HepG2 (cell line): ENCODE measurements around the gene ADAT3. TPM values are rescaled to one million over a fixed set of nuclear protein-coding genes. Genes with fewer than 3 reads are reported as not detected.
A peak's percentile ranks its signal among the peaks of the same experiment; 100 is the strongest.

ENCODE experiments used
- CHCHD3 ChIP-seq: sonication (generic); formaldehyde crosslinking; IDR thresholded peaks from 2 replicates; pipeline ENCODE4 v1.8.0; 2022; ENCODE audit warnings: mild to moderate bottlenecking, missing genetic modification reagents, moderate library complexity
- DR1 ChIP-seq: sonication (generic); formaldehyde crosslinking; IDR thresholded peaks from 2 replicates; pipeline ENCODE4 v1.8.0; 2021; ENCODE audit warnings: mild to moderate bottlenecking, missing genetic modification reagents, inconsistent platforms
- ELF4 ChIP-seq: sonication (generic); formaldehyde crosslinking; IDR thresholded peaks from 2 replicates; pipeline ENCODE4 v1.5.0; 2020; ENCODE audit warnings: missing genetic modification reagents, mild to moderate bottlenecking, moderate library complexity, borderline replicate concordance
- FIP1L1 ChIP-seq: fragments of 200-400 bp; formaldehyde crosslinking; IDR thresholded peaks from 2 replicates; pipeline ENCODE4 v1.6.1; 2018; ENCODE audit warnings: low read depth, mild to moderate bottlenecking, low read length, moderate library complexity, borderline replicate concordance; ENCODE audit not compliant: insufficient read depth
- FOXO4 ChIP-seq: sonication (generic); formaldehyde crosslinking; conservative IDR thresholded peaks from 2 replicates; pipeline ENCODE4 v1.8.1; 2023; ENCODE audit warnings: missing genetic modification reagents
- HDAC2 ChIP-seq: sonication (generic); formaldehyde crosslinking; IDR thresholded peaks from 2 replicates; pipeline ENCODE4 v1.4.0; 2020; ENCODE audit warnings: missing genetic modification reagents
- KLF15 ChIP-seq: sonication (generic); formaldehyde crosslinking; IDR thresholded peaks from 2 replicates; pipeline ENCODE4 v1.8.1; 2023; ENCODE audit warnings: borderline replicate concordance, mild to moderate bottlenecking, inconsistent platforms, missing genetic modification reagents, mixed read lengths
- NCOA2 ChIP-seq: sonication (generic); formaldehyde crosslinking; IDR thresholded peaks from 2 replicates; pipeline ENCODE4 v1.8.0; 2022; ENCODE audit warnings: inconsistent platforms
- PLRG1 ChIP-seq: fragments of 450-650 bp; conservative IDR thresholded peaks from 2 replicates; pipeline ENCODE4 v1.6.1; 2016
- POLR2A ChIP-seq, 2 experiments: IDR thresholded peaks; 2 replicates each; pipeline ENCODE4 v1.6.1; 2011; ENCODE audit warnings: low read depth in 2 of 2, low read length in 2 of 2, mild to moderate bottlenecking in 1 of 2, moderate library complexity in 1 of 2; ENCODE audit not compliant: insufficient read depth in 1 of 2
- SMARCE1 ChIP-seq: fragments of 450-650 bp; IDR thresholded peaks from 2 replicates; pipeline ENCODE4 v1.6.1; 2017; ENCODE audit warnings: borderline replicate concordance
- WIZ ChIP-seq: sonication (generic); formaldehyde crosslinking; IDR thresholded peaks from 2 replicates; pipeline ENCODE4 v1.5.1; 2020; ENCODE audit warnings: mild to moderate bottlenecking, missing genetic modification reagents
- ZNF337 ChIP-seq: sonication (generic); formaldehyde crosslinking; IDR thresholded peaks from 2 replicates; pipeline ENCODE4 v1.5.1; 2020; ENCODE audit warnings: missing genetic modification reagents, low read depth, mild to moderate bottlenecking, borderline replicate concordance
- ZNF34 ChIP-seq: sonication (generic); formaldehyde crosslinking; IDR thresholded peaks from 2 replicates; pipeline ENCODE4 v1.4.0; 2020; ENCODE audit warnings: mild to moderate bottlenecking, missing genetic modification reagents, borderline replicate concordance
- ZNF431 ChIP-seq: sonication (generic); formaldehyde crosslinking; IDR thresholded peaks from 2 replicates; pipeline ENCODE4 v1.9.0; 2022; ENCODE audit warnings: missing genetic modification reagents, low read depth, mild to moderate bottlenecking, borderline replicate concordance
- ZNF547 ChIP-seq: sonication (generic); formaldehyde crosslinking; IDR thresholded peaks from 2 replicates; pipeline ENCODE4 v1.5.1; 2020; ENCODE audit warnings: mild to moderate bottlenecking, missing genetic modification reagents
- ZNF614 ChIP-seq: IDR thresholded peaks from 2 replicates; pipeline ENCODE4 v1.6.1; 2018; ENCODE audit warnings: missing biosample characterization, missing genetic modification reagents, inconsistent platforms, borderline replicate concordance
- ZNF878 ChIP-seq: sonication (generic); formaldehyde crosslinking; IDR thresholded peaks from 2 replicates; pipeline ENCODE4 v1.8.1; 2023; ENCODE audit warnings: mild to moderate bottlenecking, missing genetic modification reagents, moderate library complexity
- polyA plus RNA-seq, 8 experiments: library from polyadenylated mRNA; depleted of rRNA in 3 of 8; stranded (reverse) in 7 of 8; unstranded in 1 of 8; fragments of >200 nt; fragmentation: Illumina TruSeq in 4 of 8; extraction: Trizol in 4 of 8; gene quantifications; 2 replicates each; pipeline versions ENCODE4 v1.2.1 to v1.2.3, GENCODE V29; 2011 to 2016; ENCODE audit warnings: low read depth in 4 of 8, missing spikeins in 1 of 8, mixed read lengths in 1 of 8; ENCODE audit not compliant: insufficient read depth in 1 of 8
- total RNA-seq, 5 experiments: library from RNA; depleted of rRNA; stranded (reverse); fragments of >200 nt; fragmentation: Illumina TruSeq; extraction: Trizol; gene quantifications; 2 replicates each; pipeline ENCODE4 v1.2.3, GENCODE V29; 2016; ENCODE audit warnings: low read depth in 1 of 5
- TF ChIP-seq, protein P1 (sequence below): sonication (generic); formaldehyde crosslinking; IDR thresholded peaks from 2 replicates; pipeline ENCODE4 v1.8.0; 2022; ENCODE audit warnings: mild to moderate bottlenecking, missing genetic modification reagents, moderate library complexity
- TF ChIP-seq, protein P2 (sequence below): sonication (generic); formaldehyde crosslinking; IDR thresholded peaks from 2 replicates; pipeline ENCODE4 v1.4.0; 2020; ENCODE audit warnings: low read depth, mild to moderate bottlenecking, missing genetic modification reagents
- TF ChIP-seq, protein P3 (sequence below): sonication (generic); formaldehyde crosslinking; IDR thresholded peaks from 2 replicates; pipeline ENCODE4 v1.8.1; 2023; ENCODE audit warnings: mild to moderate bottlenecking, missing genetic modification reagents
- TF ChIP-seq, protein P4 (sequence below): sonication (generic); formaldehyde crosslinking; IDR thresholded peaks from 2 replicates; pipeline ENCODE4 v1.4.0; 2020; ENCODE audit warnings: missing genetic modification reagents, borderline replicate concordance

The ADAT3 gene
- total and polyA plus RNA-seq, 2 of the 13 experiments (the other 11 are each of a cell fraction or from before 2014, with no cell fraction given): 0.95 to 3.5 TPM

DNA sequence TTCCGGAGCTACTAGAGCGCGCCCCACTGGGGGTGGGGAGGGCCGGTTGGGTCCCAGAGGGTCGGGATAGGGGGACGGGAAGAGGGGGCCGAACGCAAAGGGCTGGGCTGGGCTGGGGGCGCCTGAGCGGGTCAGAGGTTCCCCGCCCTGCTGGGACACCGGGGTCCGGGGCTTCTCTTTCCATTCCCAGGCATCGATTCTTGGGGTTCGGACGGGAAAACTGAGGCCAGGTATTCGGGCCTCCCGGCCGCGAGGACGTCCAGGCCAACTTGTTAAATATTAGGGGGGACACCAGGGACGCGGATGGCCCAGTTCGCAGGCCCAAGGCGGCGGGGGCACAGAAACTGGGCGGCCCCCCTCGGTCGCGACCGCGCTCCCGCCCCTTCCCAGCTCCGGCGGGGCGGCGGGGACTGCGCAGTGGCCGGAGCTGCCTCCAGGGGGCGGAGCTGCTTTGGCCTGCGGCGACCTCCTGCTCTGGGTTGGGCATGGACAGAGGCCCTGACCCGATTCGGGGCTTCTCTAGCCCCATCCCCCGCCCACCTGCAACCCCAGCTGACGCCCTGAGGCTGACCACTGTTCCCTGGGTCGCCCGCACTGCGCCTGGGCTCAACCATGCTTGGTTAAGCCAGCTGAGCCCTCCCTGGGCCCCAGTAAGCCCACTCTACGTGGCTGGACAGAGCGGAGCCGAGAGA, 40.6 kb upstream of the ADAT3 start (continued):
- TF ChIP-seq, protein P1, sequence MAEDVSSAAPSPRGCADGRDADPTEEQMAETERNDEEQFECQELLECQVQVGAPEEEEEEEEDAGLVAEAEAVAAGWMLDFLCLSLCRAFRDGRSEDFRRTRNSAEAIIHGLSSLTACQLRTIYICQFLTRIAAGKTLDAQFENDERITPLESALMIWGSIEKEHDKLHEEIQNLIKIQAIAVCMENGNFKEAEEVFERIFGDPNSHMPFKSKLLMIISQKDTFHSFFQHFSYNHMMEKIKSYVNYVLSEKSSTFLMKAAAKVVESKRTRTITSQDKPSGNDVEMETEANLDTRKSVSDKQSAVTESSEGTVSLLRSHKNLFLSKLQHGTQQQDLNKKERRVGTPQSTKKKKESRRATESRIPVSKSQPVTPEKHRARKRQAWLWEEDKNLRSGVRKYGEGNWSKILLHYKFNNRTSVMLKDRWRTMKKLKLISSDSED (CRISPR knock-in tag): no peak
- TF ChIP-seq, protein P2, sequence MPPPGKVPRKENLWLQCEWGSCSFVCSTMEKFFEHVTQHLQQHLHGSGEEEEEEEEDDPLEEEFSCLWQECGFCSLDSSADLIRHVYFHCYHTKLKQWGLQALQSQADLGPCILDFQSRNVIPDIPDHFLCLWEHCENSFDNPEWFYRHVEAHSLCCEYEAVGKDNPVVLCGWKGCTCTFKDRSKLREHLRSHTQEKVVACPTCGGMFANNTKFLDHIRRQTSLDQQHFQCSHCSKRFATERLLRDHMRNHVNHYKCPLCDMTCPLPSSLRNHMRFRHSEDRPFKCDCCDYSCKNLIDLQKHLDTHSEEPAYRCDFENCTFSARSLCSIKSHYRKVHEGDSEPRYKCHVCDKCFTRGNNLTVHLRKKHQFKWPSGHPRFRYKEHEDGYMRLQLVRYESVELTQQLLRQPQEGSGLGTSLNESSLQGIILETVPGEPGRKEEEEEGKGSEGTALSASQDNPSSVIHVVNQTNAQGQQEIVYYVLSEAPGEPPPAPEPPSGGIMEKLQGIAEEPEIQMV (CRISPR knock-in tag): no peak
- TF ChIP-seq ZNF431 (CRISPR knock-in tag) (no peak), CHCHD3 (CRISPR knock-in tag) (no peak), ZNF337 (CRISPR knock-in tag) (no peak), WIZ (peak; percentile 10; the same call in 1 of the 2 replicates), SMARCE1 (no peak), NCOA2 (CRISPR knock-in tag) (no peak; the same call in 1 of the 2 replicates), ZNF34 (CRISPR knock-in tag) (no peak), DR1 (CRISPR knock-in tag) (no peak), ZNF614 (no peak), FOXO4 (CRISPR knock-in tag) (no peak), ZNF878 (CRISPR knock-in tag) (no peak), HDAC2 (CRISPR knock-in tag) (peak; percentile 26; the same call in 1 of the 2 replicates), ELF4 (CRISPR knock-in tag) (0 out of 2 replicates have a peak, but pooled peaks have one; percentile 58), KLF15 (no peak; the same call in 1 of the 2 replicates), PLRG1 (no peak), POLR2A (IDR thresholded peaks at IDR 0.05; ENCODE audit: insufficient read depth in 1 of 2, low read depth in 2 of 2, low read length in 2 of 2) (peak; percentile 57 to 62; a peak in 3 of 4 replicates), FIP1L1 (no peak), ZNF547 (peak; percentile 31; the same call in 1 of the 2 replicates)
- TF ChIP-seq, protein P3, sequence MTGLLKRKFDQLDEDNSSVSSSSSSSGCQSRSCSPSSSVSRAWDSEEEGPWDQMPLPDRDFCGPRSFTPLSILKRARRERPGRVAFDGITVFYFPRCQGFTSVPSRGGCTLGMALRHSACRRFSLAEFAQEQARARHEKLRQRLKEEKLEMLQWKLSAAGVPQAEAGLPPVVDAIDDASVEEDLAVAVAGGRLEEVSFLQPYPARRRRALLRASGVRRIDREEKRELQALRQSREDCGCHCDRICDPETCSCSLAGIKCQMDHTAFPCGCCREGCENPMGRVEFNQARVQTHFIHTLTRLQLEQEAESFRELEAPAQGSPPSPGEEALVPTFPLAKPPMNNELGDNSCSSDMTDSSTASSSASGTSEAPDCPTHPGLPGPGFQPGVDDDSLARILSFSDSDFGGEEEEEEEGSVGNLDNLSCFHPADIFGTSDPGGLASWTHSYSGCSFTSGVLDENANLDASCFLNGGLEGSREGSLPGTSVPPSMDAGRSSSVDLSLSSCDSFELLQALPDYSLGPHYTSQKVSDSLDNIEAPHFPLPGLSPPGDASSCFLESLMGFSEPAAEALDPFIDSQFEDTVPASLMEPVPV (CRISPR knock-in tag): peak; percentile 69; the same call in 1 of the 2 replicates
- TF ChIP-seq, protein P4, sequence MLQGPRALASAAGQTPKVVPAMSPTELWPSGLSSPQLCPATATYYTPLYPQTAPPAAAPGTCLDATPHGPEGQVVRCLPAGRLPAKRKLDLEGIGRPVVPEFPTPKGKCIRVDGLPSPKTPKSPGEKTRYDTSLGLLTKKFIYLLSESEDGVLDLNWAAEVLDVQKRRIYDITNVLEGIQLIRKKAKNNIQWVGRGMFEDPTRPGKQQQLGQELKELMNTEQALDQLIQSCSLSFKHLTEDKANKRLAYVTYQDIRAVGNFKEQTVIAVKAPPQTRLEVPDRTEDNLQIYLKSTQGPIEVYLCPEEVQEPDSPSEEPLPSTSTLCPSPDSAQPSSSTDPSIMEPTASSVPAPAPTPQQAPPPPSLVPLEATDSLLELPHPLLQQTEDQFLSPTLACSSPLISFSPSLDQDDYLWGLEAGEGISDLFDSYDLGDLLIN: no peak
